Prostate gland (tissue), 2 donors: ENCODE measurements around the gene GALT. TPM values are rescaled to one million over a fixed set of nuclear protein-coding genes. Genes with fewer than 3 reads are reported as not detected.

Experiments
- DNase-seq: peaks from one replicate; pipeline ENCODE4 v3.0.0-alpha.2; 2019; ENCODE audit warnings: low spot score
- H3K27ac ChIP-seq, 2 donors: fragments of 200-600 bp; sonication (generic); 2 replicates each; pipeline ENCODE4 v1.5.1; 2017 to 2019
- H3K27me3 ChIP-seq: fragments of 200-600 bp; sonication (generic); replicated peaks from 2 replicates; pipeline ENCODE4 v1.5.1; 2019; ENCODE audit not compliant: insufficient read depth
- H3K36me3 ChIP-seq, 2 donors: fragments of 200-600 bp; sonication (generic); 1 replicate in 1 of 2; 2 replicates in 1 of 2; pipeline versions ENCODE4 v1.5.1 to v1.8.1; 2017 to 2019
- H3K4me1 ChIP-seq: fragments of 200-600 bp; sonication (generic); replicated peaks from 2 replicates; pipeline ENCODE4 v1.5.1; 2019
- H3K4me3 ChIP-seq, 2 donors: fragments of 200-600 bp; sonication (generic); 2 replicates each; pipeline ENCODE4 v1.5.1; 2017 to 2019
- H3K9me3 ChIP-seq: fragments of 200-600 bp; sonication (generic); 2 replicates; pipeline ENCODE4 v1.5.1; 2017
- POLR2A ChIP-seq: fragments of 450-650 bp; IDR thresholded peaks from one replicate; pipeline ENCODE4 v1.6.1; 2016; ENCODE audit warnings: antibody characterized with exemption, mild to moderate bottlenecking
- POLR2AphosphoS5 ChIP-seq: sonication (generic); formaldehyde crosslinking; IDR thresholded peaks from one replicate; pipeline ENCODE4 v1.6.1; 2017; ENCODE audit warnings: antibody characterized with exemption
- WGBS: methylation state at CpG from one replicate; pipeline ENCODE4 v1.1.5; 2018; 5-methylcytosine and 5-hydroxymethylcytosine counted together
- intact Hi-C: fragments of 100-400 bp; cut with DNase I; formaldehyde crosslinking; loops from one replicate; pipeline ENCODE4 v1.14.2; 2022
- total RNA-seq, 2 donors: library from RNA; depleted of rRNA; stranded (reverse); fragments of >200 nt; gene quantifications; one replicate each; pipeline ENCODE4 v1.1.0, GENCODE V29; 2016
- TF ChIP-seq, protein P1 (sequence below), 4 experiments: fragments of 200-600 bp in 2 of 4; fragments of 450-650 bp in 2 of 4; sonication (generic) in 2 of 4; IDR thresholded peaks; 1 replicate in 3 of 4; 2 replicates in 1 of 4; pipeline ENCODE4 v1.5.1; 2016 to 2019; ENCODE audit warnings: antibody characterized with exemption in 4 of 4, mild to moderate bottlenecking in 2 of 4, moderate library complexity in 2 of 4

GALT gene
- total RNA-seq, 2 donors from 2014 or later: 55.2 to 55.9 TPM

DNA sequence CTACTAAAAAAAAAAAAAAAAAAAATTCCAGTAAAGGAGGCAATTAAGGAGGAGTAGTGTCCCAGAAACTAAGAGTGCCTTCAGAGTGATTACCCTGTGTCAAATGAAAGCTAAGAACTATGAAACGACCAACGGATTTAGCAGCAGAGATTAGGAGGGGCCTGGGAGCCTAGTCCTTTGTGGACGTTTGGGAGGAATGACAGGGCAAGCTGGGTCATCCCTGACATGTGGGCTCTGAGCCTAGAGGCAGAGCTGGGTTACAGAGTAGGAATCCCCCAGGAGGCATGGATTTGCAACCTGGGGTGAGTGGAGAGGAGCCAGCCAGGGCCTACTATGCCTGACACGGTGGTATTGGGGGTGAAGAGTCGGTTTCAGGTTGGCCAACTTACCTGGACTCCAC is 13.3 kb upstream of the GALT start:
- intact Hi-C loops: no loop called here

DNA sequence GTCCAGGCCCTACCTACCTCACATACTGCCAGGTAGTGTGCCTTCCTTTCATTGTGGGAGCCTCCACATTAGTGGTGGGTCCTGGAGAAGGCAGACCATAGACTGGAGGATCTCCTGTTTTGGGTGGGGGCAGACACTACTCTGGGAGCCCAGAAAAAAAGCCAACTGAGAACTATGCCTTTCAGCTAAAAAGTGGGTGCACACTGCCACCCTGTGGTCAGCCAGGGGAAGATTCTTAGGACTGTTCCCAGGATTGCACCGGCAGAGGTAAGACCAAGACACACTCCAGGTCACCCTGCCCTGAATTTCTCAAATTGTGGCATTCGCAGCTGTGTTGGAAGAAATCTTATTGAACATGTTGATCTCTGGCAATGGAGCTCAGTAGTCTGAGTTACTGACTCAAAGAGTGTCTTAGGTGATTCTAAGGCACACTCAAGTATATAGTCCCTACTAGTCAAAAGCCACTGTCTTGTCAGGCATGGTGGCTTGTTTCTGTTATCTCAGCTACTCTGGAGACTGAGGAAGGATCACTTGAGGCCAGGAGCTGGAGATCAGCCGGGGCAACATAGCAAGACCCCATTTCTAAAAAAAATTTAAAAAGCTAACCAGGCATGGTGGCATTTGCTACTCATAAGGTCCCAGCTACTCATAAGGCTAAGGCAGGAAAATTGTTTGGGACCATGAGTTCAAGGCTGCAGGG is 12.5 kb upstream of the GALT start:
- WGBS: 30% methylated on average over 3 of the region's 3 CpGs
- peak; percentile 53 for DNase-seq
- H3K27me3 ChIP-seq: no peaks in the 10 kb centered on the region
- no peaks in the 10 kb centered on the region for H3K36me3 ChIP-seq
- intact Hi-C loops: no loop called here
- no peak overlapping the region for H3K27ac ChIP-seq
- no peaks in the 10 kb centered on the region for H3K4me1 ChIP-seq
- H3K9me3 ChIP-seq: no peaks in the 10 kb centered on the region
- H3K4me3 ChIP-seq: no peak overlapping the region
- TF ChIP-seq POLR2AphosphoS5 (peak; percentile 53), POLR2A (no peak)
- TF ChIP-seq, protein P1, sequence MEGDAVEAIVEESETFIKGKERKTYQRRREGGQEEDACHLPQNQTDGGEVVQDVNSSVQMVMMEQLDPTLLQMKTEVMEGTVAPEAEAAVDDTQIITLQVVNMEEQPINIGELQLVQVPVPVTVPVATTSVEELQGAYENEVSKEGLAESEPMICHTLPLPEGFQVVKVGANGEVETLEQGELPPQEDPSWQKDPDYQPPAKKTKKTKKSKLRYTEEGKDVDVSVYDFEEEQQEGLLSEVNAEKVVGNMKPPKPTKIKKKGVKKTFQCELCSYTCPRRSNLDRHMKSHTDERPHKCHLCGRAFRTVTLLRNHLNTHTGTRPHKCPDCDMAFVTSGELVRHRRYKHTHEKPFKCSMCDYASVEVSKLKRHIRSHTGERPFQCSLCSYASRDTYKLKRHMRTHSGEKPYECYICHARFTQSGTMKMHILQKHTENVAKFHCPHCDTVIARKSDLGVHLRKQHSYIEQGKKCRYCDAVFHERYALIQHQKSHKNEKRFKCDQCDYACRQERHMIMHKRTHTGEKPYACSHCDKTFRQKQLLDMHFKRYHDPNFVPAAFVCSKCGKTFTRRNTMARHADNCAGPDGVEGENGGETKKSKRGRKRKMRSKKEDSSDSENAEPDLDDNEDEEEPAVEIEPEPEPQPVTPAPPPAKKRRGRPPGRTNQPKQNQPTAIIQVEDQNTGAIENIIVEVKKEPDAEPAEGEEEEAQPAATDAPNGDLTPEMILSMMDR (IDR thresholded peaks at IDR 0.05): peak; percentile 54 to 84 (median 80)

More for the DNA sequence above, 13.3 kb upstream of the GALT start:
- DNase-seq: no peak
- Histone ChIP-seq H3K27ac (no peak overlapping the region), H3K4me3 (no peak overlapping the region), H3K4me1 (no peaks in the 10 kb centered on the region), H3K27me3 (no peaks in the 10 kb centered on the region), H3K9me3 (no peaks in the 10 kb centered on the region), H3K36me3 (no peaks in the 10 kb centered on the region)
- no peak for TF ChIP-seq POLR2A
- WGBS: 62% methylated on average over 5 of the region's 5 CpGs

DNA sequence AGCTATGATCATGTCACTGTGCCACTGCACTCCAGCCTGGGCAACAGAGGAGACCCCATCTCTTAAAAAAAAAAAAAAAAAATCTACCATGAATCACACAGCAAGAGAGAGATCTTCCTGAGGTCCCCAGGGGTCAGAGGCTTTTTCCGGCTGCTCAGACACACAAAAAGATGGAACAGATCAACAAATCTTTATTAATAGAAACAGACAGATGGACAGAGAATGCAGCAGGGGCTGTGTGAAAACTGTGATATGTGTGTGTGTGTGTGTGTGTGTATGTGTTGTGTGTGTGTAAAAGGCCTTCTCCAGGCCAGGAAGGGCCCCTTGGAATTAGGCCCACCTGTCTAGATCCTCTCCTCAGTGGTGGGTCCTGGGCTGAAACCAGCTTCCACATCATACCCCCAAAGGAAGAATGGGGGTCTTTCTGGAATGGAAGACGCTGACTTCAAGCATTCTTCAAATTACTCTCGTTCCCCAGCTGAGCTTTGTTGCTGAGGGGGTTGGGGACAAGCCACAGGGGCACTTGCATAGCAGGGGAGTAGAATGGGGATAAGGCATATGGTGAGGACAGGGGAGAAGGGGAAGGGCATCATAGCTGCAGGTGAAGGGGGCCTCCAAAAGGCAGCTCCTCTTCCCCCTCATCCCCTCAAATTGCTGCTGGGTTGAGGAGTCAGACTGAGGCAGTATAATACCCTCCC is 11.8 kb upstream of the GALT start:
- Histone ChIP-seq H3K36me3 (no peaks in the 10 kb centered on the region), H3K27me3 (no peaks in the 10 kb centered on the region), H3K9me3 (no peaks in the 10 kb centered on the region), H3K4me1 (no peaks in the 10 kb centered on the region), H3K27ac (no peak overlapping the region), H3K4me3 (no peak overlapping the region)
- TF ChIP-seq, protein P1 (IDR thresholded peaks at IDR 0.05): no peak
- TF ChIP-seq POLR2A (no peak), POLR2AphosphoS5 (no peak)
- DNase-seq: no peak
- 88% methylated on average over 3 of the region's 3 CpGs for WGBS
- intact Hi-C loops: no loop called here

DNA sequence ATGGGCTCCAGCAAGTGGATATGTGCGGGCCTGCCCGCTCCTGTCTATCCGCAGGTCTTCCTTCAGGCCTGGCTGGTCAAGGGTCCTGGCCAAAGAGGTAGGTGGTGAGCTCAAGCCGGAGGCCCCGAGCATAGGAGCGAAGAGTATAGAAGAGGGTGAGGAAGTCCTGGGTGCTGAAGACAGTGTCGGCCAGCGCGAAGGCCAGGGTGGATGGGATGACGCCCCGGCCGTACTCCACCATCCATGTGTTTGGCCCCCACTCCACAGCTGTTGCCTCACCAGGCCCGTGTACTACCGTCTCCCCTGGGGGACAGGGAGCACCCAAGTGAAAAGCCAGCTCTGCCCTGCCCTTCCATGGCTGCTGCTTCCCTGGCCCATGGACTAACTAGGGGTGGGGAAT is 10.9 kb upstream of the GALT start:
- no peak for DNase-seq
- WGBS: 91% methylated on average over 14 of the region's 14 CpGs
- Histone ChIP-seq H3K27ac (no peak overlapping the region), H3K4me3 (no peak overlapping the region), H3K4me1 (no peaks in the 10 kb centered on the region), H3K27me3 (no peaks in the 10 kb centered on the region), H3K9me3 (no peaks in the 10 kb centered on the region), H3K36me3 (no peaks in the 10 kb centered on the region)
- TF ChIP-seq POLR2A (no peak), POLR2AphosphoS5 (no peak)
- TF ChIP-seq, protein P1 (IDR thresholded peaks at IDR 0.05): no peak
- intact Hi-C loops: no loop called here

DNA sequence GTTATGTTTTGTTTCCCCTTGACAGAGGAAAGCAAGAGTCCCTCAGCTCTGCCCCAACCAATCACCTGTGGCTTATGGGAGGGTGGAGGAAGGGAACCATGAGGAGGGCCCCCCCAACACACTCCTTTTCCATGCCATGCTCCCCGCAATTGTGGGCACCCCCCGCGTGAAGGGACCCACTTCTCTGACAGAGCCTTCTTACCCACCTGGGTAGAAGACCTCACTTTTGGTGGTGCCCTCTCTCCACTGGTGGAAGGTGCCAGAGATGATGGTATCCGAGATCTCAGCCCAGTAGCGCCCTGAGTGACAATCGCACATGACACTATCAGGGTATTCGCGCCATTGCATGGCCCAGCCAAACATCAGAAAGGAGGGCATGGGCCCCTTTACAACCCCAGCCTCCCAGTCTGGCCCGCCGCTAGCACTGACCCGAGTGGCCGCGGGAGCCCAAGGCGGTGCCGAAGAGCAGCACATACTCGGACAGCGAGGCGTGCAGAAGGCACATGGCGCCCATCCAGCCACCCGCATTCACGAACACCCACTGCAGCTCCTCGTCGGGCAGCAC is 9.6 kb upstream of the GALT start:
- TF ChIP-seq, protein P1 (IDR thresholded peaks at IDR 0.05): no peak
- TF ChIP-seq POLR2A (no peak), POLR2AphosphoS5 (no peak)
- Histone ChIP-seq H3K27me3 (no peaks in the 10 kb centered on the region), H3K4me1 (no peaks in the 10 kb centered on the region), H3K27ac (peak overlapping the region; percentile 78 to 87), H3K4me3 (peak overlapping the region; percentile 74 to 76), H3K36me3 (no peaks in the 10 kb centered on the region), H3K9me3 (no peaks in the 10 kb centered on the region)
- WGBS: 7% methylated on average over 23 of the region's 23 CpGs
- no peak for DNase-seq
- intact Hi-C loops: loop anchor here (2.0 kb wide), 1 partner anchor 24 kb away; the partner anchor contains the start of gene RPP25L
